ENCODE results near the gene RSPH4A.
"Not testable (repeated sequence)": the region's sequence is repeated elsewhere in the genome, so short reads cannot be mapped to it uniquely, and the experiment has no call there.

RSPH4A gene

GRCh38 chr6:116615937-116616736 lies at the start of gene RSPH4A:
Gene RSPH4A (plus strand): TSS chr6:116616479. CDS start chr6:116616624, 145 bp downstream.
- DNase-seq = peak; percentile 94

- DNase-seq = no peak
Observed at GRCh38 chr6:116568111-116568510, 48.2 kb upstream of the RSPH4A start.

DNA sequence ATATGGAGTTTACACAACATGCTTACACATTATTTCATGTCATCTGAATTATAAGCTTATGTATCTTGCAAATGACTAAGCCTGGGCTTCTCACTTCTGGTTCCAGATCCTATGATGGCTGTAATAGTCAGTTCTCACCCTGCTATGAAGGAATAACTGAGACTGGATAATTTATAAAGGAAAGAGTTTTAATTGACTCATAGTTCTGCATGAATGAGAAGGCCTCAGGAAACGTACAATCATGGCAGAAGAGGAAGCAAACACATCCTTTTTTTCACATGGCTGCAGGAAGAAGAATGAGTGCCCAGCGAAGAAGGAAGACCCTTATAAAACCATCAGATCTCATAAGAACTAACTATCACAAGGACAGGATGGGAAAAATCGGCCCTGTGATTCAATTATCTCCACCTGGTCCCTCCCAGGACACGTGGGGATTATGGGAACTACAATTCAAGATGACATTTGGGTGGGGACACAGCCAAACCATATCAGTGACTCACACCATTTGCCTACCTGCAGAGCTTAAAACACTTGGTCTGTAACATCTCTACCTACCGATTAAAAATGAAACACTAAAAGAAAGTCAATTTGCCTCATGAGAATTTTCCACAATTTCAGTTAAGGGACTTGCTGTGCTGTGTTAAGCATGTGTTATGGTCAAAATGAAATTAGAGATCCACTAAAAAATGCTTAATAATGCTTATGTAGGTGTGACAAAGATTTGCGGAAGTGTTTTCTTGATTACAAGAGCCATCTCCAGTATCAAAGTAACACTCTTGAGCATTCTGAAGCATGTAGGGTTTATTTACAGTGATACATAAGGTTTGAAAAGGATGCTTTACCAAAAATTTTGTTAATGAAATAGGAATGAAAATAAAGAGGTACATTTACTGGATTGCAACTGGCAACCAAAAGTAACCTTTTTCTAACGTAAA lies 47.2 kb upstream of the RSPH4A start:
- DNase-seq = no peak

GRCh38 chr6:116570856-116571682 lies 45.2 kb upstream of the RSPH4A start, which contains the start of gene RWDD1:
Gene RWDD1 (plus strand): TSS chr6:116571504. CDS start chr6:116571583, 79 bp downstream.
- peak; percentile 86 for DNase-seq

DNA sequence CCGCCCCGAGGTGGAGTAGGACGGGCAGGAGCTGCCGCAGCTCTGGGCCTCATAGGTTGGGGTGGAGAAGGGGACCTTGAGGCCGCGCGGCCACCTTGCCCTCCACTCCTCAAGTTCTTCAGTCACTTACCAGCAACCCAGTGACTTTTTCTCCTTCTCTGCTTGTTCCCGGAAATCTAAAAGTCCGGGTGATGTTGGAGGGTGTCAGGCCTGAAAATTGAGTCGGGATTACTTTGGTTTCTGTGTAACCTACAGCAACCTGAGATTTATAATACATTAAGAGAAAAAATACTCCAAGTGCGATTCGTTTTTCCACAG lies 44.6 kb upstream of the RSPH4A start:
- no peak for DNase-seq

- peak; percentile 31 for DNase-seq
Observed at GRCh38 chr6:116572162-116572561, 44.1 kb upstream of the RSPH4A start.

GRCh38 chr6:116575227-116575626 lies 41.1 kb upstream of the RSPH4A start:
- no peak for DNase-seq

- no peak for DNase-seq
Observed at GRCh38 chr6:116577486-116577885, 38.8 kb upstream of the RSPH4A start.

DNA sequence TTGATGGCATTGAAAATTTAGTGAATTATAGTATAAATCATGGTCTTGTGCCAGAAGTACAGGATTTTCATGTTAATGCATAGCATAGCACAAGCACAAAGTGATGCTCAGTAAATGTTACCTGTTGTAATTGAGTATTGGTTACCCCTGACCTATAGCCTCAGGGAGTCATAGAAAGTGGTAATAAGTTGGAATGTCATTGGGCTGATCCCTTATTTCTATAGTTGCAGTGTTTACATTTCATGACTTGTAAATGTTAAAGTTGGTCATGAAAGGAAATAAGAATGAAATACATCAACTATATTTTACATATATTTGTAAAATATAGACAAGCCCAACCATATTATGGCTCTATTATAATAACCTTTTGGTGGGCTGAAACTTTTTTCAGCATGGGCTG lies 37.9 kb upstream of the RSPH4A start:
- no peak for DNase-seq

DNA sequence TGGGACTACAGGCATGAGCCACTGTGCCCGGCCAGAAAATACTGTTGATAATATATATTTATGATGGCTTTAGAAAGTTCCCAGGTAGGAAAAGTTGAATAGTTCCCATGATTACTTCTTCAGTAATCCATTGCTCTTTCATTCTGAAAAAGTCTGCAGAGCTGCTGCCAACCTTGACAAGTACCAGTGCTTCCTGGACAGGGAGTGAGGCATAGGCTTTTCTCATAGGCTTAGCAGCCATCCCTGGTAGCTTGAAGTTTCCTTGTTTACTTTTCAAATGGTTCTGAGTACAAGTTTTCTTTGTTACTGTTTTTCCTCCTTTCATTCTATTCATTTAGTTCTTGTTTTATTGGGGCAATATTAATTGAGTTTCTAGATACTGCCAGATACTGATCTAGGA lies 37.1 kb upstream of the RSPH4A start:
- no peak for DNase-seq

DNA sequence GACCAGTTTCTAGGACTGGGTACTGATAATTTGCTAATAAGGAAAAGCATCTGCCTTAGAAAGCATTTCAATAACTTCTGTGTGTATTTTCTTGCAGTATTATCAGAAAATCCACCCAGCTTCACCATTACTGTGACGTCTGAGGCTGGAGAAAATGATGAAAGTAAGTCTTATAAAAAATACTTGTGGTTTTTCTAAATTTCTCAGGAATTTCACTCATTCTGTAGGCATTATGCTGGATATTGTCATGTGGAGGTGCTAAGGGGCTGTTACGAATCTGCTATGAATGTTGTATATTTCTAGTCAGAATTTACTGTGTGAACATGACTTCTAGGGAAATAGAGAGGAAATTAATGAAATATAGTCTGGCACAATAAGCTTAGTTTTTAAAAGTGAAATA lies 36.1 kb upstream of the RSPH4A start:
- no peak for DNase-seq

GRCh38 chr6:116586276-116586675 lies 30.0 kb upstream of the RSPH4A start:
- DNase-seq = no peak

DNA sequence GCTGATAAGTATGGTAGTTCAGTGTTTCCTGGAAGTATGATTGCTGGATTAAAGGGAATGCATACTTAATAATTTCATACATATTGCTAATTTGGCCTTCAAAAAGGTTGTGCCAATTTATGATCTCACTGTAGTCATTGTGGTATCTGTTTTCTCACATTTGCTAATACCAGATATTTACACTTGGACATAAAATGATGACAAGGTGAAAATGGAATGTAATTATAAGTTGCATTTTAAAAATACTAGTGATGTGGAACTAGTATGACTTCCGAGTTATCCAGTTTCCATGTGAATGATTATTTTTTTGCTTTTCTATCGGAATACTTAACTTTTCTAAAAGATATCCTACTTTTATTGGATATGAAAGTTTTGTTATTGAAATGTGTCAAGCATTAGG lies 29.5 kb upstream of the RSPH4A start:
- no peak for DNase-seq

- no peak for DNase-seq
Observed at GRCh38 chr6:116595247-116595646, 21.0 kb upstream of the RSPH4A start.

DNA sequence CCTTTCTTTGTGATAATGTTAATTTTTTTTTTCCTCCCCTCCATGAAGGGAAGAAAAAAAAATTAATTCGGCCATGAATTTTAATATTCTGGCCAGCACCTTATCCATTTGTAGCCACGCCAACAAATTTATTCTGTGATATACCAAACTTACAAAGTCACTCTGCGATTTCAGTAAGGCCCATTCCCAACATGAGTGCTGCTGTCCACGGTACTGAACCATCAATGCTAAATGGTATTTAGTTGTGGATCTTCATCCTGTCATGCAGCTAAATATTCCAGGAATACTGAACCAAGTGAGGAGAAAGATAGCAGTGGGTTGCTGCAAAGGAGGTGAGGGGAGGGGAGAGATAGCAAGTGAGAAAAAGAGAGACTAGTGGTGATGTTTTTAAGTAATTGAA lies 19.5 kb upstream of the RSPH4A start:
- DNase-seq = no peak

DNA sequence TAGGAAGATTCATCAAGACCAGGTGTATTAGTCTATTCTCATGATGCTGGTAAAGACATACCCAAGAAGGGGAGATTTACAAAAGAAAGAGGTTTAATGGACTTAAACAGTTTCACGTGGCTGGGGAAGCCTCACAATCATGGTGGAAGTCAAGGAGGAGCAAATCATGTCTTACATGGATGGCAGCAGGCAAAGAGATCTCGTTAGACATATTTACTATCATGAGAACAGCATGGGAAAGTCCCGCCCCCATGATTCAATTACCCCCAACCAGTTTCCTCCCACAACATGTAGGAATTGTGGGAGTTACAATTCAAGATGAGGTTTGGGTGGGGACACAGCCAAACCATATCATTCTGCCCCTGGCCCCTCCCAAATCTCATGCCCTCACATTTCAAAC lies 12.4 kb upstream of the RSPH4A start:
- not testable (repeated sequence) for DNase-seq

- not testable (repeated sequence) for DNase-seq
Observed at GRCh38 chr6:116604868-116605267, 11.4 kb upstream of the RSPH4A start.

- DNase-seq = no peak
Observed at GRCh38 chr6:116605935-116606334, 10.3 kb upstream of the RSPH4A start.

DNA sequence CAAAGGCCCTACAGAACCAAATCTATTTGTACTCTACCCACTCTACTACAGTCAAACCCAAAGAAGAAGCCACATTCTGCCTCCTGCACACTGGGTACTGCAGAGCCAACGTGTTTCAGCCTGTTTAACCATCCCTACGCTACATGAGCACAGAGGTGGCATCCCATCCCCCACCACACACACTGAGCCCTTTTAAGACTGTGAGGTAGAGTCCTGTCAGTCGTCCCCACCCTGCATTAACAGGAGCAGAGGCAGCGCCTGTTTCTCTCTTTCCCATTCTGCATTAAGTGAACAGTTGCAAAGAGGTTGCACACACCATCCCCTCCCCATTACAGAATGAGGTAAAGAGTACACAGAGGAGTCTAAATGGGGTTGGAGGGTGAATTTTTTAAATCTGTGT lies 5.2 kb upstream of the RSPH4A start:
- no peak for DNase-seq

DNA sequence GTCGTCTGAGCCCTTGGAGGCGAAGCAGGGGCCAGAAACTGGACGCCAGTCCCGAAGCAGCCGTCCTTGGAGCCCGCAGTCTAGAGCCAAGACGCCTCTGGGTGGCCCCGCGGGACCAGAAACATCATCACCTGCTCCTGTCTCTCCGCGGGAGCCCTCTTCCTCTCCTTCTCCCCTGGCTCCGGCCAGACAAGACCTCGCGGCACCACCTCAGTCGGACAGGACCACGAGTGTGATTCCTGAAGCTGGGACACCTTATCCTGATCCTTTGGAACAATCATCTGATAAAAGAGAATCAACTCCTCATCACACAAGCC lies 416 bp downstream of the RSPH4A start:
- DNase-seq = no peak

DNA sequence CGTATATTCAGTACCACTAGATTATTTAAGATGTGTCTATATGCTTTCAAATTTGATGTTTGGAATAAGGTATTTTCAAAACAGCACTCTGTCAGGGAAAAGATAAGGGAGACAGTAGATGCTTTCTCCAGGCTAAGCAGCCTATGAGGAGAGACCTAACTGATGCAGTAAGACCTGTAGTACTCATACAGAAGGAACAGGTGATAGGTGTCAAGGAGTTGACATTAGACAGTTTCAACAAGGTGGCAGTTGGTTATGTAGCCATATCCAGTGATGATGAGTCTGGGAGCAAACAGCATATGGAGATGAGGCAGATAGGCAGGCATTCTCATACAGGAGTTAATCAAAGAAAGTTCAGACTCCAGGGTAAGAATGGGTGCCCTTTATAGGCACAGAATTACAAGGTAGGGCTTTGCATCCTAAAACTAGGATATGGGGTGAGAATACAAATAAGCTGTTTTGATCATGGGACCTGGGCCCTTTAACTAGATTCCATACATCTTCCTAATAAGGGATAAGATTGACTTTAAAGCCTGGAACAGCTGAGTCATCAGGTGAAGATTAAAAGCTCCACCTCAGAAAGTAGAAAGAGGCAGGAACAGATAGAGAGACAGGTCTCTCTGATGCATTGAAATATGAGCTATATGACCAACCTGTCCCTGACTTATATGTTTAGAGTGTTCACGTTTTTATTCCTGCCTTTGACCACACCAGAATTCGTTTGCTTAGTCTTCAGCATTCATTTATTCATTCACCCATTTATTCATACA lies 7.9 kb downstream of the RSPH4A start:
- DNase-seq = no peak

GRCh38 chr6:116625872-116626271 lies 9.6 kb downstream of the RSPH4A start:
- DNase-seq = no peak

Data from NCI-H524 treated with DMSO at 0.1 percent for 48 hours (cell line).